ENCODE data around the gene TOMM20.
"Not testable (repeated sequence)": the region's sequence is repeated elsewhere in the genome, so short reads cannot be mapped to it uniquely, and the experiment has no call there.

TOMM20 gene

DNA sequence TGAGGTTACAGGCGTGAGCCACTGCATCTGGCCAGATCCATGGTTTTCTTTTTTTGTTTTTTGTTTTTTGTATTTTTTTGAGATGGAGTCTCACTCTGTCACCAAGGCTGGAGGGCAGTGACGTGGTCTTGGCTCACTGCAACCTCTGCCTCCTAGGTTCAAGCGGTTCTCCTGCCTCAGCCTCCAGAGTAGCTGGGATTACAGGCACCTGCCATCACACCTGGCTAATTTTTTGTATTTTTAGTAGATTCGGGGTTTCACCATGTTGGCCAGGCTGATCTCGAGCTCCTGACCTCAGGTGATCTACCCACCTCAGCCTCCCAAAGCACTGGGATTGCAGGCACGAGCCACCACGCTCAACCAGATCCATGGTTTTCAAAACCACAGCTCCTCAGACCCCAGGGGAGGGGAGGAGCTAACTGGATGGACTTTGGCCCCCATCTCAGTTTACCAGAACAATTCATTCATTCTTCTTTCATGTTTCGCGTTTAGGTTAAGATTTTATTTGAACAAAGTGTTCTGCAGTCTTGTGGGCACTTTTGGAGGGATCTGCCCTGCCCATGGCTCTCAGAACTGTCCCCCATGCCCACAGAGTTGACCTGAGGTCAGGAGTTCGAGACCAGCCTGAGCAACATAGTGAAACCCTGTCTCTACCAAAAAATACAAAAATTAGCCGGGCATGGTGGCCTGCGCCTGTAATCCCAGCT, 43.1 kb downstream of the TOMM20 start:
- H4K8ac ChIP-seq (ENCODE audit: low read depth, low read length); H3K18ac ChIP-seq (ENCODE audit: low read length); H3K4ac ChIP-seq (ENCODE audit: low read depth, low read length); H2AK5ac ChIP-seq (ENCODE audit: low read length); H2BK15ac ChIP-seq (replicated peaks; ENCODE audit: low read depth); H3K23ac ChIP-seq (ENCODE audit: low read length); H4K5ac ChIP-seq (ENCODE audit: low read length); H3K36me3 ChIP-seq (ENCODE audit: control insufficient read depth, insufficient read depth, low read length); H3K79me2 ChIP-seq (ENCODE audit: control insufficient read depth, insufficient read depth, low read length); H3K4me2 ChIP-seq (ENCODE audit: low read length); H2BK5ac ChIP-seq (ENCODE audit: low read length); H3K56ac ChIP-seq (ENCODE audit: low read length); H3K27me3 ChIP-seq (ENCODE audit: insufficient read depth, low read length, poor library complexity); H3K27ac ChIP-seq (ENCODE audit: low read depth, low read length); DNase-seq; H3K79me1 ChIP-seq (ENCODE audit: low read length); H3K9ac ChIP-seq (ENCODE audit: low read length); H2BK120ac ChIP-seq (ENCODE audit: low read depth, low read length); H3K4me3 ChIP-seq (ENCODE audit: low read length); H3K4me1 ChIP-seq (ENCODE audit: control insufficient read depth, low read depth, low read length): not testable (repeated sequence)
- no CpG with 5 or more reads among the region's 12 CpGs for WGBS (ENCODE audit: extremely low coverage, insufficient coverage, low lambda C conversion rate)

DNA sequence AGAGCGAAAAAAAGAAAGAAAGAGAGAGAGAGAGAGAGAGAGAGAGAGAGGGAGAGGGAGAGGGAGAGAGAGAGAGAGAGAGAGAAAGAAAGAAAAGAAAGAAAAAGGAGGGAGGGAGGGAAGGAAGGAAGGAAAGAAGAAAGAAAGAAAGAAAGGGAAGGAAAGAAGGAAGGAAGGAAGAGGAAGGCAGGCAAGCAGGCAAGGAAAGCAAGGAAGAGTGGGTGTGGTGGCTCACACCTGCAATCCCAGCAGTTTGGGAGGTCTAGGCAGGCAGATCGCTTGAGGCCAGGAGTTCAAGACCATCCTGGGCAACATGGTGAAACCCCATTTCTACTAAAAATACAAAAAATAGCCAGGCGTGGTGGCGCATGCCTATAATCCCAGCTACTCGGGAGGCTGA, 47.8 kb downstream of the TOMM20 start:
- not testable (repeated sequence) for H2BK120ac ChIP-seq (ENCODE audit: low read depth, low read length); H4K5ac ChIP-seq (ENCODE audit: low read length); H3K27ac ChIP-seq (ENCODE audit: low read depth, low read length); H2BK5ac ChIP-seq (ENCODE audit: low read length); H3K79me1 ChIP-seq (ENCODE audit: low read length); H3K4me2 ChIP-seq (ENCODE audit: low read length); H2AK5ac ChIP-seq (ENCODE audit: low read length); H3K18ac ChIP-seq (ENCODE audit: low read length); H3K4me1 ChIP-seq (ENCODE audit: control insufficient read depth, low read depth, low read length); H3K56ac ChIP-seq (ENCODE audit: low read length); H3K4ac ChIP-seq (ENCODE audit: low read depth, low read length); H3K36me3 ChIP-seq (ENCODE audit: control insufficient read depth, insufficient read depth, low read length); H2BK15ac ChIP-seq (replicated peaks; ENCODE audit: low read depth); H3K79me2 ChIP-seq (ENCODE audit: control insufficient read depth, insufficient read depth, low read length); H3K27me3 ChIP-seq (ENCODE audit: insufficient read depth, low read length, poor library complexity); H3K4me3 ChIP-seq (ENCODE audit: low read length); H4K8ac ChIP-seq (ENCODE audit: low read depth, low read length); DNase-seq; H3K9ac ChIP-seq (ENCODE audit: low read length); H3K23ac ChIP-seq (ENCODE audit: low read length)
- WGBS (ENCODE audit: extremely low coverage, insufficient coverage, low lambda C conversion rate): no CpG with 5 or more reads among the region's 5 CpGs

DNA sequence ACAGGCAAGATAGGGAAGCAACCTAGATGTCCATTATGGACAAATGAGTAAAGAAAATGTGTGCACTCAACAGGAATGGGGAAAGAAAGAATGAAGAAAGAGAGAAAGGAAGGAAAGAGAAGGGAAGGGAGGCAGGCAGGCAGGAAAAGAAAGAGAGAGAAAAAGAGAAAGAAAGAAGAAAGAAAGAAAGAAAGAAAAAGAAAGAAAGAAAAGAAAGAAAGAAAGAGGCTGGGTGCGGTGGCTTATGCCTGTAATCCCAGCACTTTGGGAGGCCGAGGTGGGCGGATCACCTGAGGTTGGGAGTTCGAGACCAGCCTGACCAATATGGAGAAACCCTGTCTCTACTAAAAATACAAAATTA, 48.4 kb downstream of the TOMM20 start:
- not testable (repeated sequence) for H2AK5ac ChIP-seq (ENCODE audit: low read length); H2BK120ac ChIP-seq (ENCODE audit: low read depth, low read length); H3K9ac ChIP-seq (ENCODE audit: low read length); H3K27me3 ChIP-seq (ENCODE audit: insufficient read depth, low read length, poor library complexity); H3K23ac ChIP-seq (ENCODE audit: low read length); H2BK5ac ChIP-seq (ENCODE audit: low read length); H4K5ac ChIP-seq (ENCODE audit: low read length); H3K4me3 ChIP-seq (ENCODE audit: low read length); H4K8ac ChIP-seq (ENCODE audit: low read depth, low read length); H3K79me2 ChIP-seq (ENCODE audit: control insufficient read depth, insufficient read depth, low read length); H3K56ac ChIP-seq (ENCODE audit: low read length); DNase-seq; H3K27ac ChIP-seq (ENCODE audit: low read depth, low read length); H3K4me1 ChIP-seq (ENCODE audit: control insufficient read depth, low read depth, low read length); H3K4ac ChIP-seq (ENCODE audit: low read depth, low read length); H3K4me2 ChIP-seq (ENCODE audit: low read length); H2BK15ac ChIP-seq (replicated peaks; ENCODE audit: low read depth); H3K36me3 ChIP-seq (ENCODE audit: control insufficient read depth, insufficient read depth, low read length); H3K18ac ChIP-seq (ENCODE audit: low read length); H3K79me1 ChIP-seq (ENCODE audit: low read length)
- WGBS (ENCODE audit: extremely low coverage, insufficient coverage, low lambda C conversion rate): no CpG with 5 or more reads among the region's 4 CpGs

DNA sequence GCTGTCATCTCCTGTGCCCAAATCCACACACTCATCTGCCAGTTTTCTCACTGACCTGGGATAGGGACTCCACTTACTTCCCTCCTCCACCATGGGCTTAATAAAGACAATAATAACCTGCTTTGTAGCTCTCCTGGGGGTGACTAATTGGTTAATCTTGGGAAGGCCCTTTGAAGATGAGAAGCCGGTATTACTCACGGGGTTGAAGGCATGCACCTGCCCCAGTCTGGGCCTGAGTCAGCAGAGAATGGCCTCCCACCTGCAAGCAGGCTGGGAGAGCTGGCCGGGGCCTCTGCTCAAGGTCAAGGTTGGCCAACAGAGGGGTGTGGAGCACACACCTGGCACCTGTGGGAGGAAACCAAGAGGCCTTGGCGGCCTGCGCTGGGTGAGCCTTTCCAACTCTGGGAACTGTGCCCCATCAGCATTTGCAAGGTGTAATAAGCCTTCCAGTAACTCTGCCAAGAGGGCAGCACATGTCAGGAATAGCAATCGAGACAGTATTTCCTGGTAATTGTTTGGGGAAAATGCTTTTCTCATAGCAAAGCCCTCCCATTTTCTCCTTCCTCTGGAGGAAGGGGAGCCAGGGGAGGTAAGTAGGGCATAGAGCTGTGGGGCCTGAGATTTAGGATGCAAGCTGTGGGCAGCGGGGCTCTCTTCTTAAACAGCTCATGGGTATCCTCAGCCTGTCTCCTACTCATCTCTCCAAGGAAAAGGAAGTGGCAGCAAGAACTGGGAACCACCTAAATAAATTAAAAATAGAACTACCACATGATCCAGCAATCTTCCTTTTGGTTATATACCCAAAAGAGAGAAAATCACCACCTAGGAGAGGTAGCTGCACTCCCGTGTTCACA, 49.0 kb downstream of the TOMM20 start:
- no peak overlapping the region for H2AK5ac ChIP-seq (ENCODE audit: low read length)
- no peak overlapping the region for H3K56ac ChIP-seq (ENCODE audit: low read length)
- H3K4me2 ChIP-seq (ENCODE audit: low read length): no peak overlapping the region
- no peak overlapping the region for H3K4me3 ChIP-seq (ENCODE audit: low read length)
- H3K79me2 ChIP-seq (ENCODE audit: control insufficient read depth, insufficient read depth, low read length): no peaks in the 10 kb centered on the region
- H3K79me1 ChIP-seq (ENCODE audit: low read length): no peaks in the 10 kb centered on the region
- H3K18ac ChIP-seq (ENCODE audit: low read length): no peak overlapping the region
- no peak overlapping the region for H2BK120ac ChIP-seq (ENCODE audit: low read depth, low read length)
- no peak overlapping the region for H3K27ac ChIP-seq (ENCODE audit: low read depth, low read length)
- H3K4me1 ChIP-seq (ENCODE audit: control insufficient read depth, low read depth, low read length): no peaks in the 10 kb centered on the region
- peak; percentile 37 for DNase-seq
- no peak overlapping the region for H2BK15ac ChIP-seq (replicated peaks; ENCODE audit: low read depth)
- no peak overlapping the region for H4K5ac ChIP-seq (ENCODE audit: low read length)
- H3K4ac ChIP-seq (ENCODE audit: low read depth, low read length): no peak overlapping the region
- H4K8ac ChIP-seq (ENCODE audit: low read depth, low read length): no peak overlapping the region
- H3K23ac ChIP-seq (ENCODE audit: low read length): no peak overlapping the region
- H2BK5ac ChIP-seq (ENCODE audit: low read length): no peak overlapping the region
- H3K36me3 ChIP-seq (ENCODE audit: control insufficient read depth, insufficient read depth, low read length): no peaks in the 10 kb centered on the region
- H3K9ac ChIP-seq (ENCODE audit: low read length): no peak overlapping the region
- H3K27me3 ChIP-seq (ENCODE audit: insufficient read depth, low read length, poor library complexity): no peaks in the 10 kb centered on the region
- no CpG with 5 or more reads among the region's 8 CpGs for WGBS (ENCODE audit: extremely low coverage, insufficient coverage, low lambda C conversion rate)

DNA sequence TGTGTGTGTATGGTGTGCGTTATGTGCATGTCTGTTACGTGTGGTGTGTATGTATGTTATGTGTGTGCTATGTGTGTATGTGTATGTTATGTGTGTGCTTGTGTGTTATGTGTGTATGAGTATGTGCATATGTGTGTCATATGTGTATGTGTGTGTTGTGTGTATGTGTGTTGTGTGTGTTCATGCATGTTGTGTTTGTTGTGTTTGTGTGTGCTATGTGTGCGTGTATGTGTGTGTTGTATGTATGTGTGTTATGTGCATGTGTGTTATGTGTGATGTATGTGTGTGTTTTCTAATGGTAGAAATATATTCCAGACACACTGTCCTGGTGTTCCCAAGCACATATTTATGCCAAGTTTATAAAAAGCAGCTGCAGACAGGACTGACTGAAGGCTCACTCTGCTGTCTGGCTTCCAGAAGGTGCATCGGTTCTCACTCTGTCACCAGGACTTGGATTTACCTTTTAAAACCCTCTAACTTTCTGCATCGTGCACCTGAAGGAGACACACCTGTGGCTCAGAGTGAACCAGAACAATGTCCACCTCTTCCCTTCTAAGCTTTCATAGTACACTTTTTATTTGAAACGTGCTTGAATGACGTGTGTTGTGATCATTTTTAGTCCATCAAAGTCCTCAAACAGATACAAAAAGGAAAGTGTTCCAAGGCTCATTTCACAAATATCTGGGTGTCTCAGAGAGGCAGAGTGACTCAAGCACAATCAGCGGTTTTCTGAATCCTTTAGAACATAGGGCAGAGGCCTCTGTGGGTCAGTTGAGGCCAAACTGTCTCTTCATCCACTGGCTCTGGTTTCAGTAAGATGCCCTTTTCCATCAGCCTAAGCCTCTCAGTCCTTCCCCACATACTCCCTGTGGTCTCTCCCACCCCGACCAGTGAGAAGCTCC, 49.9 kb downstream of the TOMM20 start:
- Histone ChIP-seq H3K4me2 (ENCODE audit: low read length) (no peak overlapping the region), H2BK120ac (ENCODE audit: low read depth, low read length) (no peak overlapping the region), H3K4ac (ENCODE audit: low read depth, low read length) (no peak overlapping the region), H4K5ac (ENCODE audit: low read length) (no peak overlapping the region), H3K79me1 (ENCODE audit: low read length) (no peaks in the 10 kb centered on the region), H3K79me2 (ENCODE audit: control insufficient read depth, insufficient read depth, low read length) (no peaks in the 10 kb centered on the region), H3K4me1 (ENCODE audit: control insufficient read depth, low read depth, low read length) (no peaks in the 10 kb centered on the region), H3K27me3 (ENCODE audit: insufficient read depth, low read length, poor library complexity) (no peaks in the 10 kb centered on the region), H3K27ac (ENCODE audit: low read depth, low read length) (no peak overlapping the region), H2BK5ac (ENCODE audit: low read length) (peak overlapping the region; percentile 49), H3K9ac (ENCODE audit: low read length) (no peak overlapping the region), H3K18ac (ENCODE audit: low read length) (no peak overlapping the region), H3K4me3 (ENCODE audit: low read length) (no peak overlapping the region), H3K23ac (ENCODE audit: low read length) (no peak overlapping the region), H2AK5ac (ENCODE audit: low read length) (no peak overlapping the region), H2BK15ac (replicated peaks; ENCODE audit: low read depth) (no peak overlapping the region), H4K8ac (ENCODE audit: low read depth, low read length) (no peak overlapping the region), H3K56ac (ENCODE audit: low read length) (no peak overlapping the region), H3K36me3 (ENCODE audit: control insufficient read depth, insufficient read depth, low read length) (no peaks in the 10 kb centered on the region)
- no peak for DNase-seq
- 100% methylated on average over 2 of the region's 9 CpGs for WGBS (ENCODE audit: extremely low coverage, insufficient coverage, low lambda C conversion rate)

Data from mesendoderm (in vitro differentiated cells).